ENCODE results near the gene DSCAML1. TPM values are rescaled to one million over a fixed set of nuclear protein-coding genes. Genes with fewer than 3 reads are reported as not detected.

Gene DSCAML1
- polyA plus RNA-seq, 2 donors, result 0.04 TPM

GRCh38 chr11:117831661-117832415, 34.8 kb upstream of the DSCAML1 start:
- no peak overlapping the region for H3K27ac ChIP-seq (ENCODE audit: low read depth in 2 of 2, low read length in 1 of 2)
- 86 to 87% methylated on average over 7 of the region's 7 CpGs for WGBS, 2 donors
- H3K4me1 ChIP-seq (ENCODE audit: control insufficient read depth in 2 of 2, insufficient read depth in 2 of 2, low read length in 1 of 2), result peaks cover 0 to 13% of the 10 kb centered on the region in 2 donors
- no peaks in the 10 kb centered on the region for H3K27me3 ChIP-seq (ENCODE audit: control insufficient read depth in 1 of 2, insufficient read depth in 2 of 2, low read length in 2 of 2)
- H3K4me3 ChIP-seq (ENCODE audit: low read depth in 1 of 2, low read length in 2 of 2), result no peak overlapping the region
- H3K36me3 ChIP-seq (ENCODE audit: control insufficient read depth in 2 of 2, insufficient read depth in 2 of 2, low read length in 1 of 2), result no peaks in the 10 kb centered on the region
- H3K9me3 ChIP-seq (ENCODE audit: control insufficient read depth in 2 of 2, insufficient read depth in 1 of 2, low read depth in 1 of 2, low read length in 1 of 2), result no peaks in the 10 kb centered on the region

DNA sequence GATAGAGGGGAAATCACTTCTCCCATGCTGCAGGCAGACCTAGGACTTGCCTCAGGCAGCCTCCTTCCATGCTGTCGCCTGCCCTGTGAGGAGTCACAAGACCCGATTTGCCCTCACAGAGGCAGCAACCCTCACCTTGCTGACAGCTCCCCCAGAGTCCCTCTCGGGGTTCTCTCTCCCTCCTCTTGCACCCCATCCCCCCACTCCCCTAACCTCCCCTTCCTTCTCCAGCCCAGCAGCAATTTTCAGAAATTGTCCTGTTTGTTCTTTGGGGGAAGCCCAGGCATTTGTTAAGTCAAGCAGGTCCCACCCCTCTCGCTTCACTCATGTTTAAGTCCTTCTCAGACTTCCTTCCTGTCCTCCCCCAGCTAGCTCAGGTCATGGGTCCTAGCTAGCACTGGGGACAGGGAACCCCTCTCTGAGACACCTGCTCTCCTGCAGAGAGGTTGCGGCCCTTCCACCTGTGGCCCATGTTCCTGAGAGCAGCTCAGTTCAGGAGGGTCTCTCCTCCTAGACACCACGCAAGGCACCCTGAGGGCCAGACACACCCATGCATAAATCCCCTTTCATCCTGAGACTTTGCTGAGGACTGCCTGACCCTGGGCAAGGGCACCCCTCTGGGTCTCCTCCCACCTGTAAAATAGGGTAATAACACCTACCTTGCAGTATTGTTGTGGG, 33.8 kb upstream of the DSCAML1 start:
- peaks cover 0 to 13% of the 10 kb centered on the region in 2 donors for H3K4me1 ChIP-seq (ENCODE audit: control insufficient read depth in 2 of 2, insufficient read depth in 2 of 2, low read length in 1 of 2)
- H3K27ac ChIP-seq (ENCODE audit: low read depth in 2 of 2, low read length in 1 of 2), result no peak overlapping the region
- no peaks in the 10 kb centered on the region for H3K36me3 ChIP-seq (ENCODE audit: control insufficient read depth in 2 of 2, insufficient read depth in 2 of 2, low read length in 1 of 2)
- H3K4me3 ChIP-seq (ENCODE audit: low read depth in 1 of 2, low read length in 2 of 2), result no peak overlapping the region
- no peaks in the 10 kb centered on the region for H3K27me3 ChIP-seq (ENCODE audit: control insufficient read depth in 1 of 2, insufficient read depth in 2 of 2, low read length in 2 of 2)
- H3K9me3 ChIP-seq (ENCODE audit: control insufficient read depth in 2 of 2, insufficient read depth in 1 of 2, low read depth in 1 of 2, low read length in 1 of 2), result no peaks in the 10 kb centered on the region
- 59% methylated on average over 6 of the region's 6 CpGs for WGBS, 2 donors

- H3K9me3 ChIP-seq (ENCODE audit: control insufficient read depth in 2 of 2, insufficient read depth in 1 of 2, low read depth in 1 of 2, low read length in 1 of 2), result no peaks in the 10 kb centered on the region
- H3K4me3 ChIP-seq (ENCODE audit: low read depth in 1 of 2, low read length in 2 of 2), result no peak overlapping the region
- peaks cover 0 to 13% of the 10 kb centered on the region in 2 donors for H3K4me1 ChIP-seq (ENCODE audit: control insufficient read depth in 2 of 2, insufficient read depth in 2 of 2, low read length in 1 of 2)
- H3K27ac ChIP-seq (ENCODE audit: low read depth in 2 of 2, low read length in 1 of 2), result no peak overlapping the region
- no peaks in the 10 kb centered on the region for H3K36me3 ChIP-seq (ENCODE audit: control insufficient read depth in 2 of 2, insufficient read depth in 2 of 2, low read length in 1 of 2)
- WGBS, 2 donors, result 73 to 87% methylated on average over 14 of the region's 14 CpGs
- no peaks in the 10 kb centered on the region for H3K27me3 ChIP-seq (ENCODE audit: control insufficient read depth in 1 of 2, insufficient read depth in 2 of 2, low read length in 2 of 2)
Observed at GRCh38 chr11:117830072-117830471, 33.1 kb upstream of the DSCAML1 start.

DNA sequence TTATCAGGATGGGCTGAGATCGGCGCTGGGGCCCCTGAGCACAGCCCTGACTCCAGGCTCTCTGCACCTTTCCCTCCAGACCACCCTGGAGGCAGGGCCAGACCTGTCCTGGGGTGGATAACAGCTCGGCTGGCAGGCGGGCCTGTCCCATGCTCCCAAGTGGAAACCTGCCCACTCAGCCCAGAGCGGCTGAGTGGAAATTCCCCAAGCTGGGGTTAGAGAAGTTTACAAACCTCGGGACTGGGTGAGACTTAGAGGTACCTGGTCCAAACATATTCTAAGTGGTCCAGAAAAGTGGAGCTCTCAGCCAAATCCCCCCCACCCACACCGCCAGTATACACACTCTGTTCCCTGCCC, 32.3 kb upstream of the DSCAML1 start:
- no peaks in the 10 kb centered on the region for H3K36me3 ChIP-seq (ENCODE audit: control insufficient read depth in 2 of 2, insufficient read depth in 2 of 2, low read length in 1 of 2)
- H3K4me3 ChIP-seq (ENCODE audit: low read depth in 1 of 2, low read length in 2 of 2), result no peak overlapping the region
- peak overlapping the region in 1 of 2 donors; percentile 37 for H3K27ac ChIP-seq (ENCODE audit: low read depth in 2 of 2, low read length in 1 of 2)
- no peaks in the 10 kb centered on the region for H3K27me3 ChIP-seq (ENCODE audit: control insufficient read depth in 1 of 2, insufficient read depth in 2 of 2, low read length in 2 of 2)
- no peaks in the 10 kb centered on the region for H3K9me3 ChIP-seq (ENCODE audit: control insufficient read depth in 2 of 2, insufficient read depth in 1 of 2, low read depth in 1 of 2, low read length in 1 of 2)
- WGBS, 2 donors, result 30 to 53% methylated on average over 7 of the region's 7 CpGs
- peaks cover 3 to 13% of the 10 kb centered on the region in 2 donors for H3K4me1 ChIP-seq (ENCODE audit: control insufficient read depth in 2 of 2, insufficient read depth in 2 of 2, low read length in 1 of 2)

GRCh38 chr11:117828611-117829368, 31.8 kb upstream of the DSCAML1 start:
- no peaks in the 10 kb centered on the region for H3K9me3 ChIP-seq (ENCODE audit: control insufficient read depth in 2 of 2, insufficient read depth in 1 of 2, low read depth in 1 of 2, low read length in 1 of 2)
- no peak overlapping the region for H3K4me3 ChIP-seq (ENCODE audit: low read depth in 1 of 2, low read length in 2 of 2)
- WGBS, 2 donors, result 43 to 52% methylated on average over 16 of the region's 16 CpGs
- H3K27me3 ChIP-seq (ENCODE audit: control insufficient read depth in 1 of 2, insufficient read depth in 2 of 2, low read length in 2 of 2), result no peaks in the 10 kb centered on the region
- no peaks in the 10 kb centered on the region for H3K36me3 ChIP-seq (ENCODE audit: control insufficient read depth in 2 of 2, insufficient read depth in 2 of 2, low read length in 1 of 2)
- H3K4me1 ChIP-seq (ENCODE audit: control insufficient read depth in 2 of 2, insufficient read depth in 2 of 2, low read length in 1 of 2), result peaks cover 3 to 13% of the 10 kb centered on the region in 2 donors
- peak overlapping the region; percentile 49 to 65 for H3K27ac ChIP-seq (ENCODE audit: low read depth in 2 of 2, low read length in 1 of 2)

- H3K4me1 ChIP-seq (ENCODE audit: control insufficient read depth in 2 of 2, insufficient read depth in 2 of 2, low read length in 1 of 2), result peaks cover 3 to 8% of the 10 kb centered on the region in 2 donors
- no peaks in the 10 kb centered on the region for H3K9me3 ChIP-seq (ENCODE audit: control insufficient read depth in 2 of 2, insufficient read depth in 1 of 2, low read depth in 1 of 2, low read length in 1 of 2)
- H3K27ac ChIP-seq (ENCODE audit: low read depth in 2 of 2, low read length in 1 of 2), result peak overlapping the region; percentile 37 to 65
- no peaks in the 10 kb centered on the region for H3K36me3 ChIP-seq (ENCODE audit: control insufficient read depth in 2 of 2, insufficient read depth in 2 of 2, low read length in 1 of 2)
- H3K4me3 ChIP-seq (ENCODE audit: low read depth in 1 of 2, low read length in 2 of 2), result no peak overlapping the region
- WGBS, 2 donors, result 55 to 57% methylated on average over 14 to 15 of the region's 15 CpGs
- no peaks in the 10 kb centered on the region for H3K27me3 ChIP-seq (ENCODE audit: control insufficient read depth in 1 of 2, insufficient read depth in 2 of 2, low read length in 2 of 2)
Observed at GRCh38 chr11:117827521-117828511, 30.8 kb upstream of the DSCAML1 start.

- Histone ChIP-seq H3K36me3 (ENCODE audit: control insufficient read depth in 2 of 2, insufficient read depth in 2 of 2, low read length in 1 of 2) (no peaks in the 10 kb centered on the region), H3K27me3 (ENCODE audit: control insufficient read depth in 1 of 2, insufficient read depth in 2 of 2, low read length in 2 of 2) (no peaks in the 10 kb centered on the region), H3K9me3 (ENCODE audit: control insufficient read depth in 2 of 2, insufficient read depth in 1 of 2, low read depth in 1 of 2, low read length in 1 of 2) (no peaks in the 10 kb centered on the region), H3K4me3 (ENCODE audit: low read depth in 1 of 2, low read length in 2 of 2) (no peak overlapping the region), H3K27ac (ENCODE audit: low read depth in 2 of 2, low read length in 1 of 2) (no peak overlapping the region), H3K4me1 (ENCODE audit: control insufficient read depth in 2 of 2, insufficient read depth in 2 of 2, low read length in 1 of 2) (peaks cover 3 to 8% of the 10 kb centered on the region in 2 donors)
- 73 to 83% methylated on average over 3 of the region's 3 CpGs for WGBS, 2 donors
Observed at GRCh38 chr11:117826832-117827231, 29.8 kb upstream of the DSCAML1 start.

DNA sequence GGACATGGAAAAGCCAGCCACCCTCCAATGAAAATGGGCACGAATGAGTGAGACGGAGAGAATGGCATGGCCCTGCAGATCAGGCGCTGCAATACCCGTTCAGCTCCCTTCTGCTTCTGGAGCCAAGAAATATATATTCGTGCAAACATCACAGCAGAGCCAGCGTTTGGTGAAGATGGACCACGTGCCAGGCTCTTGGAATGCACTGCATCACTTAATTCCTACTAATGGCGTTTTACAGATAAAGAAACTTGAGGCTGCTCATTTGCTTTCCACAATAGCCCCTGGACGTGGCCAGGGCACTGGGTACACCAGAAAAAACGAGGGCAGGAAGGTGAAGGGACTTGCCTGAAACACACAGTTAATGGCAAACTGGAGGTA, 29.2 kb upstream of the DSCAML1 start:
- no peaks in the 10 kb centered on the region for H3K36me3 ChIP-seq (ENCODE audit: control insufficient read depth in 2 of 2, insufficient read depth in 2 of 2, low read length in 1 of 2)
- H3K4me1 ChIP-seq (ENCODE audit: control insufficient read depth in 2 of 2, insufficient read depth in 2 of 2, low read length in 1 of 2), result peaks cover 3 to 8% of the 10 kb centered on the region in 2 donors
- WGBS, 2 donors, result 53% methylated on average over 10 of the region's 10 CpGs
- H3K27ac ChIP-seq (ENCODE audit: low read depth in 2 of 2, low read length in 1 of 2), result no peak overlapping the region
- H3K9me3 ChIP-seq (ENCODE audit: control insufficient read depth in 2 of 2, insufficient read depth in 1 of 2, low read depth in 1 of 2, low read length in 1 of 2), result no peaks in the 10 kb centered on the region
- no peaks in the 10 kb centered on the region for H3K27me3 ChIP-seq (ENCODE audit: control insufficient read depth in 1 of 2, insufficient read depth in 2 of 2, low read length in 2 of 2)
- H3K4me3 ChIP-seq (ENCODE audit: low read depth in 1 of 2, low read length in 2 of 2), result no peak overlapping the region

All from esophagus (tissue), 2 donors.